Endothelial cell of umbilical vein (primary cell): ENCODE measurements around the gene FMO5. TPM values are rescaled to one million over a fixed set of nuclear protein-coding genes. Genes with fewer than 3 reads are reported as not detected.

Experiments
- BruUV-seq: library from RNA; stranded (reverse); fragments of 400-500 nt; replicated peaks from 2 replicates; lab custom pipeline; 2021; lab: Mats Ljungman, UMichigan
- CTCF ChIA-PET: fragments of 300-600, 350-600 bp; sonication (Branson Sonifier 250); formaldehyde crosslinking; loops from one replicate; lab custom pipeline; 2021; ENCODE audit warnings: antibody characterized with exemption, inconsistent platforms; lab: Charles Lee
- POLR2A ChIA-PET: fragments of 300-600, 350-600 bp; sonication (Branson Sonifier 250); formaldehyde crosslinking; loops from one replicate; lab custom pipeline; 2021; ENCODE audit warnings: antibody characterized with exemption, inconsistent platforms; lab: Charles Lee
- DNase-seq: peaks from one replicate; pipeline ENCODE4 v3.0.0-alpha.2; 2011; ENCODE audit warnings: low read depth, low spot score
- FAIRE-seq: peaks from 2 replicates; lab custom pipeline; 2011; peaks lifted over from hg19 to GRCh38; lab: Jason Lieb, UNC
- H2AFZ ChIP-seq: 2 replicates; pipeline ENCODE4 v1.6.0; 2012; ENCODE audit warnings: low read depth, low read length, control low read depth, inconsistent platforms
- H3K27ac ChIP-seq: 2 replicates; pipeline ENCODE4 v1.5.1; 2011; ENCODE audit warnings: low read depth, mild to moderate bottlenecking, control low read depth, low read length, moderate library complexity; ENCODE audit not compliant: insufficient read depth
- H3K27me3 ChIP-seq, 2 experiments: 2 replicates each; pipeline versions ENCODE4 v1.6.0 to v1.6.1; 2011; ENCODE audit warnings: low read length in 2 of 2, mixed read lengths in 1 of 2; ENCODE audit not compliant: control insufficient read depth in 2 of 2, insufficient read depth in 2 of 2
- H3K36me3 ChIP-seq, 2 experiments: 2 replicates in 1 of 2; 3 replicates in 1 of 2; pipeline ENCODE4 v1.5.1; 2011; ENCODE audit warnings: low read length in 2 of 2, mild to moderate bottlenecking in 1 of 2, moderate library complexity in 1 of 2; ENCODE audit not compliant: control insufficient read depth in 2 of 2, insufficient read depth in 2 of 2; ENCODE audit errors: extremely low read depth in 1 of 2
- H3K4me1 ChIP-seq: 3 replicates; pipeline ENCODE4 v1.5.1; 2011; ENCODE audit warnings: mild to moderate bottlenecking, low read length; ENCODE audit not compliant: control insufficient read depth, insufficient read depth; ENCODE audit errors: extremely low read depth
- H3K4me2 ChIP-seq: 2 replicates; pipeline ENCODE4 v1.6.1; 2011; ENCODE audit warnings: low read length, control low read depth, mixed read lengths; ENCODE audit not compliant: insufficient read depth
- H3K4me3 ChIP-seq, 3 experiments: fragments of 200-600 bp in 1 of 3; sonication (generic), shearing (Covaris generic) in 1 of 3; replicated peaks in 1 of 3; 2 replicates each; pipeline ENCODE4 v1.5.1; 2011 to 2016; ENCODE audit warnings: control low read depth in 3 of 3, low read length in 3 of 3, mild to moderate bottlenecking in 2 of 3, inconsistent platforms in 1 of 3, low read depth in 1 of 3, moderate library complexity in 1 of 3; ENCODE audit not compliant: insufficient read depth in 1 of 3
- H3K79me2 ChIP-seq: 2 replicates; pipeline ENCODE4 v1.6.0; 2012; ENCODE audit warnings: low read length, inconsistent platforms; ENCODE audit not compliant: control insufficient read depth, insufficient read depth
- H3K9ac ChIP-seq: replicated peaks from 2 replicates; pipeline ENCODE3; 2011; ENCODE audit warnings: low read length, control low read depth; ENCODE audit not compliant: insufficient read depth; ENCODE audit errors: extremely low read depth
- H3K9me1 ChIP-seq: replicated peaks from 3 replicates; pipeline ENCODE4 v1.6.0; 2011; ENCODE audit warnings: mild to moderate bottlenecking, low read length; ENCODE audit not compliant: control insufficient read depth, insufficient read depth; ENCODE audit errors: extremely low read depth
- H3K9me3 ChIP-seq: replicated peaks from 2 replicates; pipeline ENCODE4 v1.5.1; 2012; ENCODE audit warnings: low read length, inconsistent platforms; ENCODE audit not compliant: control insufficient read depth, insufficient read depth
- H4K20me1 ChIP-seq: replicated peaks from 2 replicates; pipeline ENCODE3; 2011; ENCODE audit warnings: mild to moderate bottlenecking, low read length; ENCODE audit not compliant: control insufficient read depth, insufficient read depth; ENCODE audit errors: extremely low read depth
- CTCF ChIP-seq, 2 donors: IDR thresholded peaks; 1 replicate in 1 of 2; 2 replicates in 1 of 2; pipeline ENCODE4 v1.5.1; 2011; ENCODE audit warnings: low read length in 2 of 2, mild to moderate bottlenecking in 2 of 2, moderate library complexity in 2 of 2, control low read depth in 1 of 2, inconsistent platforms in 1 of 2, low read depth in 1 of 2; ENCODE audit not compliant: insufficient read depth in 1 of 2; ENCODE audit errors: extremely low read depth in 1 of 2
- EZH2 ChIP-seq: IDR thresholded peaks from 2 replicates; pipeline ENCODE4 v1.6.1; 2012; ENCODE audit warnings: borderline replicate concordance, low read depth, mild to moderate bottlenecking, moderate library complexity, low read length, inconsistent platforms; ENCODE audit not compliant: severe bottlenecking
- FOS ChIP-seq: IDR thresholded peaks from 2 replicates; pipeline ENCODE4 v1.6.1; 2011; ENCODE audit warnings: mild to moderate bottlenecking, low read length, moderate library complexity, borderline replicate concordance; ENCODE audit not compliant: insufficient read depth
- GATA2 ChIP-seq: IDR thresholded peaks from 2 replicates; pipeline ENCODE4 v1.7.0; 2011; ENCODE audit warnings: low read depth, mild to moderate bottlenecking, moderate library complexity, mixed read lengths, low read length; ENCODE audit not compliant: insufficient read length, insufficient read depth
- JUN ChIP-seq: IDR thresholded peaks from 2 replicates; pipeline ENCODE4 v1.6.1; 2011; ENCODE audit warnings: borderline replicate concordance, low read depth; ENCODE audit not compliant: insufficient read length, insufficient read depth
- MAX ChIP-seq: IDR thresholded peaks from 2 replicates; pipeline ENCODE4 v1.6.1; 2011; ENCODE audit not compliant: insufficient read depth, insufficient read length
- MYC ChIP-seq: IDR thresholded peaks from one replicate; pipeline ENCODE4 v1.6.1; 2011; ENCODE audit warnings: mild to moderate bottlenecking, low read depth, low read length
- POLR2A ChIP-seq: IDR thresholded peaks from 2 replicates; pipeline ENCODE4 v1.6.1; 2012; ENCODE audit warnings: low read depth, mild to moderate bottlenecking, control low read depth, low read length
- POLR2AphosphoS5 ChIP-seq: IDR thresholded peaks from 2 replicates; pipeline ENCODE4 v1.6.1; 2012; ENCODE audit warnings: low read depth, mild to moderate bottlenecking, control low read depth, low read length, moderate library complexity; ENCODE audit not compliant: insufficient read depth
- dilution Hi-C: fragments of 300-500 bp; cut with MboI; formaldehyde crosslinking; loops from one replicate; pipeline ENCODE4 v1.15.0; 2019; ENCODE audit warnings: low sequenced_read_pairs; ENCODE audit not compliant: extremely low pct_ligation_motif_present
- intact Hi-C: fragments of 100-400 bp; cut with micrococcal nuclease; formaldehyde crosslinking; loops from one replicate; pipeline ENCODE4 v1.10.0; 2022
- polyA plus RNA-seq, 4 experiments: library from polyadenylated mRNA; depleted of rRNA in 3 of 4; stranded (reverse) in 3 of 4; unstranded in 1 of 4; fragments of >200 nt; gene quantifications; 2 replicates each; pipeline versions ENCODE4 v1.2.1 to v1.2.3, GENCODE V29; 2011 to 2012; ENCODE audit warnings: missing spikeins in 1 of 4
- total RNA-seq: library from RNA; stranded (reverse); gene quantifications from 2 replicates; pipeline ENCODE4 v1.2.3, GENCODE V29; 2021

The FMO5 gene
- total and polyA plus RNA-seq, 2 donors (not counting 3 experiments of a cell fraction or from before 2014, with no cell fraction given): 0.48 to 0.60 TPM

DNA sequence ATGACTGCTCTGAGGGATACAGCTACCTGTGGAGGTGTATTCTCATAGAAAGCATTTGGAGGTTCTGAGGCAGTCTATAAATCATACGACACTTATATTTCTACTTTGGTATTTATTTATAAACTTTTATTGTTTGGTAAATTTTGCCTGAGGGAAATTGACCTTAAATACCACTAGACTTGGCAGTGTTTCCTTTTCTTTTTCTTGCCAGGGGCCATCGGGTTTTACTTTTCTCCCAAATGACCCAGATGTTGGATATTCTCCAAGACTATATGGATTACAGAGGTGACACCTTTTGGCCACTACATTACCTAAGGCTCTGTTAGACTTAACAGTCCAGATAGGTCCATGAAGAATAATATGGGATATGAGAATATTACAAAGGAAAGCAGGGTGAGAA lies 45.6 kb upstream of the FMO5 start:
- TF ChIP-seq GATA2 (no peak), JUN (no peak), EZH2 (no peak), POLR2A (no peak), MYC (no peak), MAX (no peak), POLR2AphosphoS5 (no peak), FOS (no peak), CTCF (IDR thresholded peaks at IDR 0.05; ENCODE audit: extremely low read depth in 1 of 2, insufficient read depth in 1 of 2, low read depth in 1 of 2, low read length in 2 of 2) (no peak)
- no peak for FAIRE-seq
- Histone ChIP-seq H2AFZ (no peak overlapping the region), H3K4me2 (no peak overlapping the region), H3K9ac (no peak overlapping the region), H3K4me3 (no peak overlapping the region), H3K9me1 (no peaks in the 10 kb centered on the region), H3K9me3 (no peaks in the 10 kb centered on the region), H3K27me3 (no peaks in the 10 kb centered on the region), H3K27ac (no peak overlapping the region), H4K20me1 (no peaks in the 10 kb centered on the region), H3K36me3 (peaks cover 9 to 12% of the 10 kb centered on the region in 2 experiments), H3K4me1 (peaks cover 14% of the 10 kb centered on the region), H3K79me2 (no peaks in the 10 kb centered on the region)
- ChIA-PET POLR2A (no interaction called here), CTCF (interaction anchor here (7.6 kb wide), 1 partner anchor 118 kb away, joined by 210 read pairs; no protein-coding TSS in a partner anchor)
- intact Hi-C loops: no loop called here
- BruUV-seq: no TSS peak
- dilution Hi-C loops: no loop called here
- no peak for DNase-seq
